Measurements from ENCODE around the gene PCTP.

GRCh38 chr17:55731586-55732250, 19.1 kb upstream of the PCTP start:
- TF ChIP-seq CTCF (IDR thresholded peaks at IDR 0.05; ENCODE audit: low read depth, low read length) (no peak), EZH2phosphoT487 (IDR thresholded peaks at IDR 0.05; ENCODE audit: low read depth) (no peak)

All from OCI-LY3 (cell line).